GM23338 (cell line): ENCODE measurements around the gene CDK5R2. TPM values are rescaled to one million over a fixed set of nuclear protein-coding genes. Genes with fewer than 3 reads are reported as not detected.

Experiments used
- ATAC-seq: fragments of 200-7000 bp; cut with Tn5 transposase; 3 replicates; pipeline ENCODE4 v1.9.1; 2020
- DNase-seq: peaks from one replicate; pipeline ENCODE4 v3.0.0-alpha.2; 2015; ENCODE audit warnings: low spot score
- H2AFZ ChIP-seq: fragments of 200-600 bp; sonication (generic); 2 replicates; pipeline ENCODE4 v1.8.0; 2016; ENCODE audit warnings: antibody characterized with exemption, mild to moderate bottlenecking, moderate library complexity
- H3F3A ChIP-seq: fragments of 200-600 bp; sonication (generic); replicated peaks from 2 replicates; pipeline ENCODE4 v1.8.0; 2017; ENCODE audit warnings: antibody characterized with exemption, mixed run types, low read depth
- H3K27ac ChIP-seq: fragments of 200-600 bp; sonication (generic); 2 replicates; pipeline ENCODE4 v1.6.1; 2016; ENCODE audit warnings: low read depth
- H3K27me3 ChIP-seq: fragments of 200-600 bp; sonication (generic); 2 replicates; pipeline ENCODE4 v1.8.0; 2016; ENCODE audit warnings: mild to moderate bottlenecking, mixed run types, moderate library complexity; ENCODE audit not compliant: insufficient read depth
- H3K36me3 ChIP-seq: fragments of 200-600 bp; sonication (generic); 2 replicates; pipeline ENCODE4 v1.8.0; 2016; ENCODE audit warnings: mild to moderate bottlenecking; ENCODE audit not compliant: insufficient read depth
- H3K4me1 ChIP-seq: fragments of 200-600 bp; sonication (generic); 2 replicates; pipeline ENCODE4 v1.8.0; 2016; ENCODE audit warnings: mild to moderate bottlenecking, moderate library complexity; ENCODE audit not compliant: insufficient read depth
- H3K4me2 ChIP-seq: fragments of 200-600 bp; sonication (generic); 2 replicates; pipeline ENCODE4 v1.7.1; 2017; ENCODE audit warnings: mixed run types
- H3K4me3 ChIP-seq: fragments of 200-600 bp; sonication (generic); 2 replicates; pipeline ENCODE4 v1.6.1; 2016; ENCODE audit warnings: mixed run types
- H3K79me2 ChIP-seq: fragments of 200-600 bp; sonication (generic); replicated peaks from 2 replicates; pipeline ENCODE4 v1.8.0; 2017; ENCODE audit warnings: mild to moderate bottlenecking; ENCODE audit not compliant: insufficient read depth
- H3K9me2 ChIP-seq: fragments of 200-600 bp; sonication (generic); 2 replicates; pipeline ENCODE4 v1.8.0; 2017; ENCODE audit not compliant: insufficient read depth
- H4K20me1 ChIP-seq: fragments of 200-600 bp; sonication (generic); replicated peaks from 2 replicates; pipeline ENCODE4 v1.8.0; 2017; ENCODE audit warnings: mild to moderate bottlenecking; ENCODE audit not compliant: insufficient read depth
- H3K27ac Mint-ChIP-seq: 2 replicates; pipeline ENCODE4 v1.8.0; 2020; ENCODE audit warnings: inconsistent platforms, mild to moderate bottlenecking, moderate library complexity, mixed read lengths
- H3K27me3 Mint-ChIP-seq: 3 replicates; pipeline ENCODE4 v1.8.0; 2022; ENCODE audit warnings: low read depth, mild to moderate bottlenecking, moderate library complexity, mixed read lengths, inconsistent platforms; ENCODE audit not compliant: insufficient read depth, poor library complexity
- H3K36me3 Mint-ChIP-seq: 3 replicates; pipeline ENCODE4 v1.8.0; 2021; ENCODE audit warnings: low read depth, mild to moderate bottlenecking, inconsistent platforms, moderate library complexity, mixed read lengths
- H3K4me1 Mint-ChIP-seq: 3 replicates; pipeline ENCODE4 v1.8.0; 2020; ENCODE audit warnings: mild to moderate bottlenecking, inconsistent platforms, mixed read lengths
- H3K4me3 Mint-ChIP-seq: 3 replicates; pipeline ENCODE4 v1.8.0; 2021; ENCODE audit warnings: moderate library complexity, mild to moderate bottlenecking, inconsistent platforms, mixed read lengths
- H3K9me3 Mint-ChIP-seq: 3 replicates; pipeline ENCODE4 v1.8.0; 2020; ENCODE audit warnings: moderate library complexity, mild to moderate bottlenecking, inconsistent platforms, mixed read lengths
- CTCF ChIP-seq, 2 experiments: fragments of 200-600 bp in 1 of 2; sonication (generic) in 1 of 2; conservative IDR thresholded peaks; 2 replicates each; pipeline versions ENCODE4 v1.5.1 to v1.6.1; 2016 to 2017; ENCODE audit warnings: antibody characterized with exemption in 2 of 2, low read depth in 2 of 2, mild to moderate bottlenecking in 2 of 2, moderate library complexity in 1 of 2
- ETS1 ChIP-seq: IDR thresholded peaks from 2 replicates; pipeline ENCODE4 v1.6.1; 2016; ENCODE audit warnings: antibody characterized with exemption
- EZH2 ChIP-seq: fragments of 200-600 bp; sonication (generic); IDR thresholded peaks from one replicate; pipeline ENCODE4 v1.8.0; 2017; ENCODE audit warnings: antibody characterized with exemption, mild to moderate bottlenecking, low read depth; ENCODE audit not compliant: unreplicated experiment
- EZH2phosphoT487 ChIP-seq: fragments of 200-600 bp; sonication (generic); IDR thresholded peaks from one replicate; pipeline ENCODE4 v1.8.1; 2018; ENCODE audit warnings: antibody characterized with exemption; ENCODE audit not compliant: unreplicated experiment
- STAT1 ChIP-seq: IDR thresholded peaks from one replicate; pipeline ENCODE4 v1.6.1; 2016; ENCODE audit warnings: antibody characterized with exemption; ENCODE audit not compliant: unreplicated experiment
- ZNF114 ChIP-seq: fragments of 250-450 bp; sonication (Bioruptor Pico); IDR thresholded peaks from 2 replicates; pipeline ENCODE4 v1.5.0; 2020; ENCODE audit warnings: mild to moderate bottlenecking, moderate library complexity
- ZNF331 ChIP-seq: fragments of 250-450 bp; sonication (Bioruptor Pico); IDR thresholded peaks from 2 replicates; pipeline ENCODE4 v1.5.0; 2020; ENCODE audit warnings: low read depth, mild to moderate bottlenecking, moderate library complexity
- polyA plus RNA-seq: library from polyadenylated mRNA; unstranded; fragments of >200 nt; fragmentation: Nextera tagmentation; extraction: Ambion mirVana; gene quantifications from 2 replicates; pipeline ENCODE4 v1.2.1, GENCODE V29; 2016
- total RNA-seq: library from RNA; depleted of rRNA; stranded (reverse); fragments of >200 nt; shearing (Covaris generic); gene quantifications from 2 replicates; pipeline ENCODE4 v1.2.3, GENCODE V29; 2014
- TF ChIP-seq, protein P1 (sequence below): IDR thresholded peaks from one replicate; pipeline ENCODE4 v1.6.1; 2018; ENCODE audit warnings: antibody characterized with exemption; ENCODE audit not compliant: unreplicated experiment

The CDK5R2 gene
- total and polyA plus RNA-seq, 2 experiments from 2014 or later, result 0.56 TPM; not detected in 1

DNA sequence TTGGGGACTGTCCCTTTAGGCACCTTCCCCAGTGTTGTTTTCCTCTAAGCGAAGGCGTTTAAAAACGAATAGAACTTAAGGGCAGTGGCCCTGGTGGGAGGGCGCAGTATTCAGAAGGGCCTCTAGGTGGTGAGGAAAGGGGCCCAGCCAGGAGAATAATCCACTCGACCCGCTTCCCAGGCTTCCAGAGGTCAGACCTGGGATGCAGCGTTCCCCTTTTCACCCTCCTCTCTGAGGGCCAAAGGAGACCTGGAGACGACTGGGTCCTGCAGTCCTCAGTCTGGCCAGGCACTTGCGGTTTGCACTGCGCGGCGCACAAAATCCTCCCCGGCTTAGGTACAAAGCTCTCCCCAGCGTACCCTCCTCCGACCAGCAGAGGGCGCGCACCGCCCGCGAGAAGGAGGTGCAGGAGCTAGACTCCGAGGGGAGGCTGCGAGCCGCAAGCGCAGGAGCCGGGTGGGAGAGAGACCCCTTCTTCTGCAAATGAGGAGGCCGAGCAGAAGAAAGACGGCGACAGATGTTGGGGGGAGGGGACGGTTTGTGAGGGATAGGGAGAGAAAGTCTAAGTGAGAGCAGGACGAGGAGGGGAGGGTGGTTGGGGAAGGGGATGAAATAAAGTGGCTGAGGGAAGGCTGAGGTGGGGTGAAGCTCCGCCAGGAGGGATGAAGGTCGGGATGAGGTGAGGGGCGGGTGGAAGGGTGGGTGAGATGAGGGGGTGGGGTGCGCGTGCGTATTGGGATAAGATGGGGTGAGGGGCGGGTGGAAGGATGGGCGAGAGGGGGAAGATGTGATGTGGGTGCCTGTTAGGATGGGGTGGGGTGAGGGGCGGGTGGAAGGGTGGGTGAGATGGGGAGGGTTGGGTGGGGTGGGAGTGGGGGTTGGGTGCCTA is 20.6 kb downstream of the CDK5R2 start:
- H3K4me1 ChIP-seq, result peaks cover 28% of the 10 kb centered on the region; the same call in 1 of the 2 replicates
- H3K4me3 ChIP-seq, result peak overlapping the region; percentile 50
- H3K4me1 Mint-ChIP-seq, result peaks cover 17% of the 10 kb centered on the region
- ATAC-seq, result peak; percentile 74
- H4K20me1 ChIP-seq, result peaks cover 8% of the 10 kb centered on the region
- no peaks in the 10 kb centered on the region for H3K36me3 ChIP-seq
- H3K4me3 Mint-ChIP-seq, result peak overlapping the region; percentile 48
- peaks cover 75% of the 10 kb centered on the region for H3K27me3 Mint-ChIP-seq
- peak overlapping the region; percentile 84; the same call in 1 of the 2 replicates for H2AFZ ChIP-seq
- H3K27ac Mint-ChIP-seq, result no peak overlapping the region
- H3K36me3 Mint-ChIP-seq, result no peaks in the 10 kb centered on the region; the same call in 2 of the 3 replicates
- DNase-seq, result peak; percentile 95
- H3K9me3 Mint-ChIP-seq, result no peaks in the 10 kb centered on the region; the same call in 2 of the 3 replicates
- H3K27ac ChIP-seq, result no peak overlapping the region
- TF ChIP-seq CTCF (conservative IDR thresholded peaks at IDR 0.05; ENCODE audit: low read depth in 2 of 2) (peak; percentile 97 to 98), EZH2phosphoT487 (peak; percentile 67), ETS1 (no peak), EZH2 (peak; percentile 80), STAT1 (no peak), ZNF331 (CRISPR knock-in tag) (no peak), ZNF114 (no peak)
- TF ChIP-seq, protein P1, sequence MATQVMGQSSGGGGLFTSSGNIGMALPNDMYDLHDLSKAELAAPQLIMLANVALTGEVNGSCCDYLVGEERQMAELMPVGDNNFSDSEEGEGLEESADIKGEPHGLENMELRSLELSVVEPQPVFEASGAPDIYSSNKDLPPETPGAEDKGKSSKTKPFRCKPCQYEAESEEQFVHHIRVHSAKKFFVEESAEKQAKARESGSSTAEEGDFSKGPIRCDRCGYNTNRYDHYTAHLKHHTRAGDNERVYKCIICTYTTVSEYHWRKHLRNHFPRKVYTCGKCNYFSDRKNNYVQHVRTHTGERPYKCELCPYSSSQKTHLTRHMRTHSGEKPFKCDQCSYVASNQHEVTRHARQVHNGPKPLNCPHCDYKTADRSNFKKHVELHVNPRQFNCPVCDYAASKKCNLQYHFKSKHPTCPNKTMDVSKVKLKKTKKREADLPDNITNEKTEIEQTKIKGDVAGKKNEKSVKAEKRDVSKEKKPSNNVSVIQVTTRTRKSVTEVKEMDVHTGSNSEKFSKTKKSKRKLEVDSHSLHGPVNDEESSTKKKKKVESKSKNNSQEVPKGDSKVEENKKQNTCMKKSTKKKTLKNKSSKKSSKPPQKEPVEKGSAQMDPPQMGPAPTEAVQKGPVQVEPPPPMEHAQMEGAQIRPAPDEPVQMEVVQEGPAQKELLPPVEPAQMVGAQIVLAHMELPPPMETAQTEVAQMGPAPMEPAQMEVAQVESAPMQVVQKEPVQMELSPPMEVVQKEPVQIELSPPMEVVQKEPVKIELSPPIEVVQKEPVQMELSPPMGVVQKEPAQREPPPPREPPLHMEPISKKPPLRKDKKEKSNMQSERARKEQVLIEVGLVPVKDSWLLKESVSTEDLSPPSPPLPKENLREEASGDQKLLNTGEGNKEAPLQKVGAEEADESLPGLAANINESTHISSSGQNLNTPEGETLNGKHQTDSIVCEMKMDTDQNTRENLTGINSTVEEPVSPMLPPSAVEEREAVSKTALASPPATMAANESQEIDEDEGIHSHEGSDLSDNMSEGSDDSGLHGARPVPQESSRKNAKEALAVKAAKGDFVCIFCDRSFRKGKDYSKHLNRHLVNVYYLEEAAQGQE, result no peak
- no peaks in the 10 kb centered on the region for H3K9me2 ChIP-seq
- peak overlapping the region; percentile 72 for H3K4me2 ChIP-seq
- peaks cover 98% of the 10 kb centered on the region for H3K27me3 ChIP-seq
- no peaks in the 10 kb centered on the region for H3K79me2 ChIP-seq
- 0 out of 2 replicates have a peak, but pooled peaks cover 4% of the 10 kb centered on the region for H3F3A ChIP-seq
